Neutrophil (primary cell): ENCODE results near the gene EFNA2.

Experiments
- H3K27ac ChIP-seq: fragments of 200-600 bp; sonication (generic); 2 replicates; pipeline ENCODE4 v1.5.1; 2016; ENCODE audit warnings: mild to moderate bottlenecking, moderate library complexity
- H3K27me3 ChIP-seq: fragments of 200-600 bp; sonication (generic); 2 replicates; pipeline ENCODE4 v1.6.0; 2016; ENCODE audit warnings: mild to moderate bottlenecking
- H3K36me3 ChIP-seq: fragments of 200-600 bp; sonication (generic); 2 replicates; pipeline ENCODE4 v1.5.1; 2017
- H3K4me1 ChIP-seq, 2 experiments: fragments of 200-600 bp in 1 of 2; sonication (generic) in 1 of 2; 1 replicate in 1 of 2; 2 replicates in 1 of 2; pipeline versions ENCODE4 v1.5.1 to v1.6.1; 2013 to 2016; ENCODE audit warnings: low read depth in 1 of 2, low read length in 1 of 2, mild to moderate bottlenecking in 1 of 2, moderate library complexity in 1 of 2; ENCODE audit not compliant: control insufficient read depth in 1 of 2, insufficient read depth in 1 of 2
- H3K4me3 ChIP-seq, 2 experiments: fragments of 200-600 bp in 1 of 2; sonication (generic) in 1 of 2; 1 replicate in 1 of 2; 2 replicates in 1 of 2; pipeline ENCODE4 v1.5.1; 2013 to 2016; ENCODE audit warnings: low read depth in 1 of 2, low read length in 1 of 2, mild to moderate bottlenecking in 1 of 2, moderate library complexity in 1 of 2
- H3K9me3 ChIP-seq: fragments of 200-600 bp; sonication (generic); 2 replicates; pipeline ENCODE4 v1.5.1; 2016
- TF ChIP-seq, protein P1 (sequence below): fragments of 200-600 bp; sonication (generic); IDR thresholded peaks from 2 replicates; pipeline ENCODE4 v1.5.1; 2016; ENCODE audit warnings: antibody characterized with exemption

EFNA2 gene

DNA sequence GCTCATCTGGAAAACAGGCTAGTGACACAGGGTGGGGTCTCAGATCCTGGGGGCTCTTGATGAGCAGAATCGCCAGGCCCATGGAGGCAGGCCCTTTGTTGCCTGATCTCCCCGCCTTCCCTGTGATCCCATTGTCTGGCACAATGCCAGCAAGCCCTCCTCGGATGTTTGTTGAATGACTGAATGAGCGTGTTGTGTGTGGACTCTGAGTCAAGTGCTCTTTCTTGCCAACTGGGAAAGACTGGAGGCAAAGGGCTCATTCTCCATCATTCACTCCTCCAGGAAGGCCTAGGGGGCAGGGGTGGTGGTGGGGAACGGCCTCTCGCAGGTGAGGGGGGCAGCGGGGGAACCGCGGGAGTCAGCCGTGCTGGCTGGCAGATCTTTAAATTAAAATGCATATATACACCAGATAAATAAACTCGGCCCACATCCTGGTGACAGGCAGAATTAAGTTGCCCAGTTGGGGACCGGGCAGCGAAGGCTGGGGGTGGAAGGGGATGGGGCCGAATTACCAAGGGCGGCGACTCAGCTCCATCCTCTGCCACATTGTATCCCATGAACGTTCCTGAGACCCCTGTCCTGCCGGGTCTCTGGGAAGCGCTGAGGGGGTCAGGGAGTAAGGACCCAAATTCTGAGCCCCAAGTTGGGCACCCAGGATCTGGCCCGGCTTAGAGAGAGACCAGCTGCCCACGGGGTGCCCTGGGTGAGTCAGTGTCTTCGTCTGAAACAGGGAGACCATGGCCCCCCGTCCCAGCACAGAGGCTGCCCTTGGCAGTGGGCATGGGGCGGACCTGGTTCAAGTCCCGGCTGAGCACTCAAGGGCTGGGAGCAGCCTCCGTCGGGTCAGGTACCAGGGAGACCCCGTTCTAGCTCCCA lies 24.5 kb downstream of the EFNA2 start:
- no peaks in the 10 kb centered on the region for H3K36me3 ChIP-seq
- H3K27ac ChIP-seq: no peak overlapping the region
- no peaks in the 10 kb centered on the region for H3K9me3 ChIP-seq
- peaks cover 20% of the 10 kb centered on the region for H3K27me3 ChIP-seq
- H3K4me1 ChIP-seq: no peaks in the 10 kb centered on the region
- H3K4me3 ChIP-seq: no peak overlapping the region
- TF ChIP-seq, protein P1, sequence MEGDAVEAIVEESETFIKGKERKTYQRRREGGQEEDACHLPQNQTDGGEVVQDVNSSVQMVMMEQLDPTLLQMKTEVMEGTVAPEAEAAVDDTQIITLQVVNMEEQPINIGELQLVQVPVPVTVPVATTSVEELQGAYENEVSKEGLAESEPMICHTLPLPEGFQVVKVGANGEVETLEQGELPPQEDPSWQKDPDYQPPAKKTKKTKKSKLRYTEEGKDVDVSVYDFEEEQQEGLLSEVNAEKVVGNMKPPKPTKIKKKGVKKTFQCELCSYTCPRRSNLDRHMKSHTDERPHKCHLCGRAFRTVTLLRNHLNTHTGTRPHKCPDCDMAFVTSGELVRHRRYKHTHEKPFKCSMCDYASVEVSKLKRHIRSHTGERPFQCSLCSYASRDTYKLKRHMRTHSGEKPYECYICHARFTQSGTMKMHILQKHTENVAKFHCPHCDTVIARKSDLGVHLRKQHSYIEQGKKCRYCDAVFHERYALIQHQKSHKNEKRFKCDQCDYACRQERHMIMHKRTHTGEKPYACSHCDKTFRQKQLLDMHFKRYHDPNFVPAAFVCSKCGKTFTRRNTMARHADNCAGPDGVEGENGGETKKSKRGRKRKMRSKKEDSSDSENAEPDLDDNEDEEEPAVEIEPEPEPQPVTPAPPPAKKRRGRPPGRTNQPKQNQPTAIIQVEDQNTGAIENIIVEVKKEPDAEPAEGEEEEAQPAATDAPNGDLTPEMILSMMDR: no peak

DNA sequence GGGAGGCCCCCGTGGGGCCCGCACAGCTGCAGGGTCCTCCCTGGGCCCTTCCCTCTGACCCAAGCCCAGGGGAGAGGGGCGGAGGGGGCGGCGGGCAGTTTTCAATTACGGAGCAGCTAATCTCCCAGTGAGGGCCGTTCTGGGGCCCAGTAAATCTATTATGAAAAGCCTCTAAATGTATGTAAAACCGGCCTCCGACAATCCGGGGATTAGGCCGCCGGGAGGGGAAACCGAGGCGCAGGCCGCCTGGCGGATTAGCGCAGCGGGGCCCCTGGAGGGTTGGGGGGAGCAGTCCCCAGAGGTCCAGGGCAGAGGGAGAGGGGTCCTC lies 25.1 kb downstream of the EFNA2 start:
- peaks cover 0 to 5% of the 10 kb centered on the region in 2 experiments for H3K4me1 ChIP-seq

DNA sequence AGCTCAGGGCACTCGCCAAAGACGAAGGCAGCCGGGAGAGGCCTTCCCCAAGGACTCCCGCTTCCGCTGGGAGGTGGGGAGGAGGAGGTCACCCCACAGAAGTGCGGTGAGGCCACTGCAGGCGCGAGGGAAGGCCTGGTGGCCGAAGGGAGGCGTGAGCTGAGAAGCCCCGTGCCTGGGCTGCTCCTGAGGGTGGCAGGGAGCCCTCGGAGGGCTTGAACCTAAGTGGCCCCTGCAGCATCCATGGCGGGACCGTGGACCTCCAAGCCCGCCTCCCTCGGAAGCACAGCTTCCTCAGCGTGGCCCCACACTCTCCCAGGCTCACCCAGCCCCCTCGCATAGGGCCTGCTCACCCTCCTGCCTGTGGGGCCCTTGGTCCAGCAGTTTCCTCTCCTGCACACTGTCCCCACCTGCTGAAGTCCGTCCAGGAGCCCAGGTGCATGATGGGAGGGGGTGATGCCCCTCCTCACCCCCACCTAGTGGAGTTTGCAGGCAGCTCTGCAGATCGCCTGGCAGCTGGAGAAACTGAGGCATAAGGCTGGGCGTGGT lies 25.9 kb downstream of the EFNA2 start:
- TF ChIP-seq, protein P1: no peak

More for the DNA sequence above, 25.1 kb downstream of the EFNA2 start:
- H3K4me3 ChIP-seq: no peak overlapping the region
- H3K9me3 ChIP-seq: no peaks in the 10 kb centered on the region
- H3K27ac ChIP-seq: no peak overlapping the region
- TF ChIP-seq, protein P1: no peak
- H3K36me3 ChIP-seq: no peaks in the 10 kb centered on the region
- peaks cover 26% of the 10 kb centered on the region for H3K27me3 ChIP-seq

DNA sequence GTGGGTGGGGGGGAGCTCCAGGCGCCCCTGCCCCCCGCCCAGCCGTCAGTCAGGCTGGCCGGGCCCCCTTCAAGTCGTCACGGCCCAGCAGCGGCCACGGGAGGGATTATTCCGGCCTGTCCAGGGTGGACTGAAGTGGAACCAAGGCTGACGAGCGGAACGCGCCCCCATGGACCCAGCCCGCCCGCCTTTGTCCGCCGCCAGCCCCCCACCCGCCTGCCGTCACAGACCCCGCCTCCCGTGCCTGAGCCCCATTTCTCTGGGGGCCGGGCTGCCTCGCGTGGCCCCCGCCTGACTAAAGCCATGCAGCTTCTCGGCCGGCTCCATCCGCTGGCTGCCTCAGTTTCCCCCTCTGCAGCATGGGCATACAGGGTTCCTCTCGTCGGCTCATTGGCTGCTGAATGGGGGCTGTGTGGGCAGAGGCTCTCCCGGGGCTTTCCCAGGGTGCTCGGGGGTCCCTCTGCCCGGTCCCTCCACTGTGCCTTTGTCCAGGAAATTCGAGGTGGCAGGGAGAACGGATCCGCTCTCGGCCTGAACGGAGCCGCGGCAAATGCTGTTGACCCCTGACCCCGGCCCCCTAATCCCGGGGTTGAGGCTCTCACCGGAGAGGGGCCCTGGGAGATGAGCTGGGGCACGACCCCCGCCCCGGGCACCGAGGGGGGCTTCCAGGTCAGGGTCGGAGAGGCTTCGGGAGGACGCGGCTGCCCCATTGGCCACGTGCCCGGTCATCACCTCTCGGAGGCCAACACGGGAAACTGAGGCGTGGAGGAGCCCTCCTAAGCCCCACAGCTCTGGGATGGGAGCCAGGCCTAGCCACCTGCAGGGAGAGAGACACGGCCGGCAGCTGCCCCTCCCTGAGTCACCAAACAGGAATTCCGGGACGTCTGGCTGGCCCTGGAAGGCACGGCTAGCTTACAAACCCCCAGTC lies 27.4 kb downstream of the EFNA2 start:
- TF ChIP-seq, protein P1: no peak
- Histone ChIP-seq H3K4me1 (peaks cover 0 to 5% of the 10 kb centered on the region in 2 experiments), H3K4me3 (no peak overlapping the region), H3K36me3 (no peaks in the 10 kb centered on the region), H3K27ac (no peak overlapping the region), H3K9me3 (no peaks in the 10 kb centered on the region), H3K27me3 (peaks cover 49% of the 10 kb centered on the region)

More for the DNA sequence above, 25.9 kb downstream of the EFNA2 start:
- no peaks in the 10 kb centered on the region for H3K36me3 ChIP-seq
- no peaks in the 10 kb centered on the region for H3K9me3 ChIP-seq
- H3K27ac ChIP-seq: no peak overlapping the region
- H3K4me3 ChIP-seq: no peak overlapping the region
- peaks cover 34% of the 10 kb centered on the region for H3K27me3 ChIP-seq
- peaks cover 0 to 5% of the 10 kb centered on the region in 2 experiments for H3K4me1 ChIP-seq
